Adrenal gland (tissue), 5 donors: ENCODE results near the gene DARS1.

Experiments used
- CTCF ChIP-seq, 6 experiments: fragments of 450-650 bp in 4 of 6; fragments of 200-600 bp in 2 of 6; sonication (generic) in 1 of 6; IDR thresholded peaks; 1 replicate in 5 of 6; 2 replicates in 1 of 6; pipeline versions ENCODE4 v1.5.1 to v1.8.0; 2016 to 2021; ENCODE audit warnings: antibody characterized with exemption in 6 of 6, mild to moderate bottlenecking in 2 of 6, moderate library complexity in 1 of 6
- POLR2A ChIP-seq, 2 donors: fragments of 450-650 bp; IDR thresholded peaks; one replicate each; pipeline ENCODE4 v1.6.1; 2017; ENCODE audit warnings: antibody characterized with exemption in 2 of 2, mild to moderate bottlenecking in 2 of 2, moderate library complexity in 1 of 2
- donor health status: DM: no; HTN: no; CAD: no.

- no peak for TF ChIP-seq CTCF (IDR thresholded peaks at IDR 0.05)
- no peak for TF ChIP-seq POLR2A (IDR thresholded peaks at IDR 0.05)
These were observed 36.5 kb upstream of the DARS1 start for GRCh38 chr2:136021976-136022375.
